Cardiac muscle cell (in vitro differentiated cells and primary cell): ENCODE measurements around the gene INPP4A. TPM values are rescaled to one million over a fixed set of nuclear protein-coding genes. Genes with fewer than 3 reads are reported as not detected.

ENCODE experiments used
- DNase-seq, 2 donors: peaks; one replicate each; pipeline versions ENCODE4 v3.0.0 to v3.0.0-alpha.2; 2010 to 2017; ENCODE audit warnings: low read depth in 1 of 2, low spot score in 1 of 2
- H3K27ac ChIP-seq: fragments of 200-600 bp; sonication (generic); 2 replicates; pipeline ENCODE4 v1.5.1; 2016
- H3K27me3 ChIP-seq: fragments of 200-600 bp; sonication (generic); 2 replicates; pipeline ENCODE4 v1.6.0; 2016; ENCODE audit warnings: control low read depth
- H3K36me3 ChIP-seq: fragments of 200-600 bp; sonication (generic); 2 replicates; pipeline ENCODE4 v1.5.1; 2016; ENCODE audit warnings: control low read depth
- H3K4me1 ChIP-seq: fragments of 200-600 bp; sonication (generic); 2 replicates; pipeline ENCODE4 v1.8.1; 2017; ENCODE audit warnings: low read depth, mild to moderate bottlenecking, mixed run types
- H3K4me3 ChIP-seq: fragments of 200-600 bp; sonication (generic); 2 replicates; pipeline ENCODE4 v1.5.1; 2016; ENCODE audit warnings: mild to moderate bottlenecking
- H3K9me3 ChIP-seq: fragments of 200-600 bp; sonication (generic); 2 replicates; pipeline ENCODE4 v1.5.1; 2017; ENCODE audit warnings: low read depth, mild to moderate bottlenecking, control low read depth
- CTCF ChIP-seq: IDR thresholded peaks from 2 replicates; pipeline ENCODE4 v1.5.1; 2012; ENCODE audit warnings: low read depth, mild to moderate bottlenecking, low read length
- polyA plus RNA-seq: library from polyadenylated mRNA; unstranded; fragments of >200 nt; fragmentation: Nextera tagmentation; extraction: Ambion mirVana; gene quantifications from 2 replicates; pipeline ENCODE4 v1.2.1, GENCODE V29; 2016
- total RNA-seq: library from RNA; depleted of rRNA; stranded (reverse); fragments of >200 nt; gene quantifications from 2 replicates; pipeline ENCODE4 v1.2.3, GENCODE V29; 2016

The INPP4A gene
- total and polyA plus RNA-seq, 2 experiments from 2014 or later: 11.6 to 25.0 TPM

- Histone ChIP-seq H3K9me3 (no peaks in the 10 kb centered on the region), H3K4me3 (no peak overlapping the region), H3K27ac (no peak overlapping the region), H3K27me3 (no peaks in the 10 kb centered on the region), H3K36me3 (peaks cover 34% of the 10 kb centered on the region), H3K4me1 (peaks cover under 1% of the 10 kb centered on the region)
- peak; percentile 54 to 59 for DNase-seq
- peak; percentile 74 for TF ChIP-seq CTCF
These were observed 157.0 kb downstream of the INPP4A start for GRCh38 chr2:98601532-98602132.

GRCh38 chr2:98604547-98604946 lies 159.9 kb downstream of the INPP4A start:
- Histone ChIP-seq H3K9me3 (no peaks in the 10 kb centered on the region), H3K4me1 (peaks cover 12% of the 10 kb centered on the region), H3K36me3 (peaks cover 18% of the 10 kb centered on the region), H3K4me3 (no peak overlapping the region), H3K27ac (no peak overlapping the region), H3K27me3 (no peaks in the 10 kb centered on the region)
- DNase-seq: no peak
- no peak for TF ChIP-seq CTCF

GRCh38 chr2:98605076-98605475 lies 160.4 kb downstream of the INPP4A start:
- peaks cover 16% of the 10 kb centered on the region for H3K36me3 ChIP-seq
- no peak for DNase-seq
- H3K27me3 ChIP-seq: no peaks in the 10 kb centered on the region
- H3K4me1 ChIP-seq: peaks cover 15% of the 10 kb centered on the region
- H3K9me3 ChIP-seq: no peaks in the 10 kb centered on the region
- H3K4me3 ChIP-seq: no peak overlapping the region
- no peak for TF ChIP-seq CTCF
- no peak overlapping the region for H3K27ac ChIP-seq

GRCh38 chr2:98606431-98606830 lies 161.8 kb downstream of the INPP4A start:
- TF ChIP-seq CTCF: no peak
- H3K4me3 ChIP-seq: no peak overlapping the region
- no peaks in the 10 kb centered on the region for H3K27me3 ChIP-seq
- H3K4me1 ChIP-seq: peaks cover 15% of the 10 kb centered on the region
- no peaks in the 10 kb centered on the region for H3K9me3 ChIP-seq
- peaks cover 16% of the 10 kb centered on the region for H3K36me3 ChIP-seq
- DNase-seq: no peak
- H3K27ac ChIP-seq: no peak overlapping the region

GRCh38 chr2:98607104-98607503 lies 162.4 kb downstream of the INPP4A start:
- H3K4me1 ChIP-seq: peaks cover 15% of the 10 kb centered on the region
- H3K9me3 ChIP-seq: no peaks in the 10 kb centered on the region
- no peak for DNase-seq
- H3K36me3 ChIP-seq: peaks cover 21% of the 10 kb centered on the region
- H3K27me3 ChIP-seq: no peaks in the 10 kb centered on the region
- TF ChIP-seq CTCF: no peak
- peak overlapping the region; percentile 86 for H3K4me3 ChIP-seq
- no peak overlapping the region for H3K27ac ChIP-seq

- peak overlapping the region; percentile 99 for H3K27ac ChIP-seq
- H3K9me3 ChIP-seq: no peaks in the 10 kb centered on the region
- DNase-seq: peak in 1 of 2 donors; percentile 18
- H3K4me3 ChIP-seq: peak overlapping the region; percentile 86
- no peak for TF ChIP-seq CTCF
- H3K27me3 ChIP-seq: no peaks in the 10 kb centered on the region
- peaks cover 22% of the 10 kb centered on the region for H3K36me3 ChIP-seq
- peaks cover 15% of the 10 kb centered on the region for H3K4me1 ChIP-seq
These were observed 163.1 kb downstream of the INPP4A start for GRCh38 chr2:98607741-98608115.
